Karpas-422 (cell line): Measurements from ENCODE around the gene ASB2. TPM values are rescaled to one million over a fixed set of nuclear protein-coding genes. Genes with fewer than 3 reads are reported as not detected.

Experiments
- DNase-seq: peaks from one replicate; pipeline ENCODE4 v3.0.0-alpha.2; 2015
- H2AFZ ChIP-seq: fragments of 200-600 bp; sonication (generic); 2 replicates; pipeline ENCODE4 v1.6.1; 2014; ENCODE audit warnings: antibody characterized with exemption, low read length, mixed read lengths
- H3K27ac ChIP-seq: fragments of 200-600 bp; sonication (generic); 2 replicates; pipeline ENCODE4 v1.5.1; 2014; ENCODE audit warnings: mild to moderate bottlenecking, low read length, moderate library complexity
- H3K27me3 ChIP-seq: fragments of 200-600 bp; sonication (generic); 2 replicates; pipeline ENCODE4 v1.6.1; 2014; ENCODE audit warnings: low read length, mixed read lengths
- H3K36me3 ChIP-seq: fragments of 200-600 bp; sonication (generic); 2 replicates; pipeline ENCODE4 v1.6.1; 2014; ENCODE audit warnings: low read length, mixed read lengths; ENCODE audit not compliant: insufficient read depth
- H3K4me1 ChIP-seq: fragments of 200-600 bp; sonication (generic); 2 replicates; pipeline ENCODE4 v1.6.1; 2014; ENCODE audit warnings: mild to moderate bottlenecking, low read length, mixed read lengths
- H3K4me2 ChIP-seq: fragments of 200-600 bp; sonication (generic); 2 replicates; pipeline ENCODE4 v1.6.1; 2014; ENCODE audit warnings: low read length, low read depth, mild to moderate bottlenecking; ENCODE audit not compliant: poor library complexity, severe bottlenecking
- H3K4me3 ChIP-seq: fragments of 200-600 bp; sonication (generic); 2 replicates; pipeline ENCODE4 v1.5.1; 2014; ENCODE audit warnings: mild to moderate bottlenecking, antibody characterized with exemption, low read length, mixed read lengths
- H3K79me2 ChIP-seq: fragments of 200-600 bp; sonication (generic); 2 replicates; pipeline ENCODE4 v1.6.1; 2014; ENCODE audit warnings: mild to moderate bottlenecking, low read length, mixed read lengths
- H3K9ac ChIP-seq: fragments of 200-600 bp; sonication (generic); 2 replicates; pipeline ENCODE4 v1.6.0; 2014; ENCODE audit warnings: low read length
- H3K9me2 ChIP-seq: fragments of 200-600 bp; sonication (generic), shearing (Covaris generic); replicated peaks from 2 replicates; pipeline ENCODE4 v1.6.0; 2014; ENCODE audit warnings: mild to moderate bottlenecking, low read length, moderate library complexity; ENCODE audit not compliant: insufficient read depth
- H3K9me3 ChIP-seq: fragments of 300-700, 200-600 bp; sonication (generic); 2 replicates; pipeline ENCODE4 v1.6.1; 2014; ENCODE audit warnings: low read length, mixed read lengths
- H4K20me1 ChIP-seq: fragments of 200-600 bp; sonication (generic); 2 replicates; pipeline ENCODE4 v1.6.1; 2014; ENCODE audit warnings: mild to moderate bottlenecking, antibody characterized with exemption, low read length, low read depth; ENCODE audit not compliant: insufficient read depth
- total RNA-seq: library from RNA; depleted of rRNA; stranded (reverse); fragments of >200 nt; shearing (Covaris generic); gene quantifications from 2 replicates; pipeline ENCODE4 v1.2.3, GENCODE V29; 2014; ENCODE audit warnings: low replicate concordance

Gene ASB2
- total RNA-seq, 1 experiment from 2014 or later: 2.3 TPM

GRCh38 chr14:93980456-93981201 is 4.3 kb upstream of the ASB2 start:
- peaks cover 5% of the 10 kb centered on the region; the same call in 1 of the 2 replicates for H4K20me1 ChIP-seq
- no peak overlapping the region for H3K27ac ChIP-seq
- no peak overlapping the region for H3K9ac ChIP-seq
- no peaks in the 10 kb centered on the region for H3K79me2 ChIP-seq
- peaks cover 36% of the 10 kb centered on the region for H3K4me1 ChIP-seq
- H3K9me3 ChIP-seq: no peaks in the 10 kb centered on the region
- H2AFZ ChIP-seq: no peak overlapping the region
- no peaks in the 10 kb centered on the region for H3K9me2 ChIP-seq
- no peak overlapping the region for H3K4me2 ChIP-seq
- H3K27me3 ChIP-seq: no peaks in the 10 kb centered on the region; the same call in 1 of the 2 replicates
- no peak overlapping the region for H3K4me3 ChIP-seq
- no peak for DNase-seq
- H3K36me3 ChIP-seq: no peaks in the 10 kb centered on the region

GRCh38 chr14:93978735-93979134 is 2.4 kb upstream of the ASB2 start:
- peaks cover 55% of the 10 kb centered on the region for H3K4me1 ChIP-seq

GRCh38 chr14:93977790-93978581 is 1.6 kb upstream of the ASB2 start:
- Histone ChIP-seq H3K4me3 (peak overlapping the region; percentile 19; the same call in 1 of the 2 replicates), H3K36me3 (no peaks in the 10 kb centered on the region), H3K27ac (peak overlapping the region; percentile 29; the same call in 1 of the 2 replicates), H3K27me3 (no peaks in the 10 kb centered on the region; the same call in 1 of the 2 replicates), H2AFZ (no peak overlapping the region), H3K4me2 (peak overlapping the region; percentile 47), H3K9me2 (no peaks in the 10 kb centered on the region), H4K20me1 (peaks cover 26% of the 10 kb centered on the region; the same call in 1 of the 2 replicates), H3K9ac (no peak overlapping the region), H3K9me3 (no peaks in the 10 kb centered on the region), H3K79me2 (no peaks in the 10 kb centered on the region), H3K4me1 (peaks cover 56% of the 10 kb centered on the region)
- peak; percentile 90 for DNase-seq

More at GRCh38 chr14:93978735-93979134, 2.4 kb upstream of the ASB2 start:
- Histone ChIP-seq H3K36me3 (no peaks in the 10 kb centered on the region), H3K9ac (no peak overlapping the region), H3K79me2 (no peaks in the 10 kb centered on the region), H3K9me3 (no peaks in the 10 kb centered on the region), H3K4me2 (peak overlapping the region; percentile 47), H2AFZ (no peak overlapping the region), H3K9me2 (no peaks in the 10 kb centered on the region), H3K27me3 (no peaks in the 10 kb centered on the region; the same call in 1 of the 2 replicates), H4K20me1 (peaks cover 19% of the 10 kb centered on the region; the same call in 1 of the 2 replicates), H3K27ac (peak overlapping the region; percentile 29; the same call in 1 of the 2 replicates), H3K4me3 (peak overlapping the region; percentile 19; the same call in 1 of the 2 replicates)
- no peak for DNase-seq

GRCh38 chr14:93977171-93977570 is 801 bp upstream of the ASB2 start:
- H2AFZ ChIP-seq: no peak overlapping the region
- H3K79me2 ChIP-seq: no peaks in the 10 kb centered on the region
- H3K27me3 ChIP-seq: no peaks in the 10 kb centered on the region; the same call in 1 of the 2 replicates
- H3K9ac ChIP-seq: no peak overlapping the region
- no peak for DNase-seq
- H3K9me2 ChIP-seq: no peaks in the 10 kb centered on the region
- no peak overlapping the region for H3K4me3 ChIP-seq
- H3K27ac ChIP-seq: no peak overlapping the region
- no peaks in the 10 kb centered on the region for H3K36me3 ChIP-seq
- no peaks in the 10 kb centered on the region for H3K9me3 ChIP-seq
- peaks cover 56% of the 10 kb centered on the region for H3K4me1 ChIP-seq
- peaks cover 33% of the 10 kb centered on the region; the same call in 1 of the 2 replicates for H4K20me1 ChIP-seq
- no peak overlapping the region for H3K4me2 ChIP-seq

GRCh38 chr14:93975791-93976476 is 436 bp downstream of the ASB2 start:
- DNase-seq: peak; percentile 94
- H3K9ac ChIP-seq: peak overlapping the region; percentile 42
- H4K20me1 ChIP-seq: peaks cover 40% of the 10 kb centered on the region; the same call in 1 of the 2 replicates
- no peaks in the 10 kb centered on the region; the same call in 1 of the 2 replicates for H3K27me3 ChIP-seq
- peak overlapping the region; percentile 76 for H3K4me2 ChIP-seq
- H3K9me2 ChIP-seq: no peaks in the 10 kb centered on the region
- H3K4me3 ChIP-seq: peak overlapping the region; percentile 64
- peaks cover 64% of the 10 kb centered on the region for H3K4me1 ChIP-seq
- H2AFZ ChIP-seq: no peak overlapping the region
- H3K79me2 ChIP-seq: no peaks in the 10 kb centered on the region
- peak overlapping the region; percentile 57 for H3K27ac ChIP-seq
- no peaks in the 10 kb centered on the region for H3K36me3 ChIP-seq
- H3K9me3 ChIP-seq: no peaks in the 10 kb centered on the region

GRCh38 chr14:93974833-93975232 is 1.5 kb downstream of the ASB2 start:
- Histone ChIP-seq H2AFZ (no peak overlapping the region), H3K4me3 (no peak overlapping the region), H3K9me3 (no peaks in the 10 kb centered on the region), H3K27me3 (no peaks in the 10 kb centered on the region; the same call in 1 of the 2 replicates), H3K36me3 (no peaks in the 10 kb centered on the region), H3K4me1 (peaks cover 75% of the 10 kb centered on the region), H3K9ac (no peak overlapping the region), H3K79me2 (no peaks in the 10 kb centered on the region), H3K4me2 (peak overlapping the region; percentile 76), H4K20me1 (peaks cover 43% of the 10 kb centered on the region; the same call in 1 of the 2 replicates), H3K9me2 (no peaks in the 10 kb centered on the region), H3K27ac (no peak overlapping the region)
- DNase-seq: no peak

- H3K4me2 ChIP-seq: no peak overlapping the region
- H4K20me1 ChIP-seq: peaks cover 47% of the 10 kb centered on the region; the same call in 1 of the 2 replicates
- no peaks in the 10 kb centered on the region for H3K9me3 ChIP-seq
- H3K9me2 ChIP-seq: no peaks in the 10 kb centered on the region
- H3K4me3 ChIP-seq: no peak overlapping the region
- H3K27ac ChIP-seq: no peak overlapping the region
- DNase-seq: no peak
- no peaks in the 10 kb centered on the region for H3K79me2 ChIP-seq
- H3K4me1 ChIP-seq: peaks cover 81% of the 10 kb centered on the region
- no peaks in the 10 kb centered on the region for H3K36me3 ChIP-seq
- H3K9ac ChIP-seq: no peak overlapping the region
- no peaks in the 10 kb centered on the region; the same call in 1 of the 2 replicates for H3K27me3 ChIP-seq
- H2AFZ ChIP-seq: no peak overlapping the region
Observed at GRCh38 chr14:93974299-93974698, 2.1 kb downstream of the ASB2 start.
